Hepatocyte (in vitro differentiated cells): ENCODE data around the gene ZMYM2.

ENCODE experiments used
- CTCF ChIP-seq: fragments of 200-600 bp; sonication (generic); IDR thresholded peaks from 2 replicates; pipeline ENCODE4 v1.5.1; 2016; ENCODE audit warnings: antibody characterized with exemption, mild to moderate bottlenecking; ENCODE audit not compliant: poor library complexity
- EZH2 ChIP-seq: fragments of 200-600 bp; sonication (generic); IDR thresholded peaks from 2 replicates; pipeline ENCODE4 v1.6.1; 2016; ENCODE audit warnings: antibody characterized with exemption, mild to moderate bottlenecking, borderline replicate concordance

- TF ChIP-seq CTCF (no peak), EZH2 (no peak)
Observed at GRCh38 chr13:20101467-20102316, 143.2 kb downstream of the ZMYM2 start.
